A673 (cell line): Measurements from ENCODE around the gene EXOC2. TPM values are rescaled to one million over a fixed set of nuclear protein-coding genes. Genes with fewer than 3 reads are reported as not detected.

Experiments used
- BruUV-seq: library from RNA; stranded (reverse); fragments of 400-500 nt; replicated peaks from 2 replicates; lab custom pipeline; 2021; lab: Mats Ljungman, UMichigan
- CTCF ChIA-PET: fragments of 300-600 bp; sonication (Branson Sonifier 250); formaldehyde crosslinking; loops from one replicate; lab custom pipeline; 2022; ENCODE audit warnings: antibody characterized with exemption; lab: Charles Lee
- POLR2A ChIA-PET: fragments of 300-600 bp; sonication (Branson Sonifier 250); formaldehyde crosslinking; loops from one replicate; lab custom pipeline; 2022; ENCODE audit warnings: antibody characterized with exemption; ENCODE audit not compliant: low non-redundant PET; lab: Charles Lee
- DNase-seq: peaks from one replicate; pipeline ENCODE4 v3.0.0-alpha.2; 2015; ENCODE audit warnings: low spot score
- H3K27ac ChIP-seq: fragments of 200-600 bp; sonication (generic); 2 replicates; pipeline ENCODE4 v1.5.1; 2016; ENCODE audit warnings: mixed run types, low read depth, mild to moderate bottlenecking, mixed read lengths, antibody characterized with exemption, low read length; ENCODE audit not compliant: poor library complexity, severe bottlenecking
- H3K27me3 ChIP-seq: fragments of 200-600 bp; sonication (generic); replicated peaks from 2 replicates; pipeline ENCODE4 v1.6.1; 2017; ENCODE audit warnings: mixed run types, low read depth, mild to moderate bottlenecking, mixed read lengths, antibody characterized with exemption, low read length; ENCODE audit not compliant: insufficient read depth, poor library complexity
- H3K36me3 ChIP-seq: fragments of 200-600 bp; sonication (generic); 2 replicates; pipeline ENCODE4 v1.6.1; 2016; ENCODE audit warnings: mixed run types, mild to moderate bottlenecking, mixed read lengths, antibody characterized with exemption, low read length; ENCODE audit not compliant: insufficient read depth, poor library complexity, severe bottlenecking
- H3K4me1 ChIP-seq: fragments of 200-600 bp; sonication (generic); 2 replicates; pipeline ENCODE4 v1.6.1; 2017; ENCODE audit warnings: mixed run types, mild to moderate bottlenecking, mixed read lengths, antibody characterized with exemption, low read length; ENCODE audit not compliant: insufficient read depth, poor library complexity, severe bottlenecking
- H3K4me3 ChIP-seq: fragments of 200-600 bp; sonication (generic); 2 replicates; pipeline ENCODE4 v1.5.1; 2016; ENCODE audit warnings: low read depth, mixed run types, mild to moderate bottlenecking, mixed read lengths, low read length; ENCODE audit not compliant: poor library complexity, severe bottlenecking
- H3K9me3 ChIP-seq: fragments of 200-600 bp; sonication (generic); 2 replicates; pipeline ENCODE4 v1.6.1; 2016; ENCODE audit warnings: mixed run types, low read depth, mild to moderate bottlenecking, mixed read lengths, antibody characterized with exemption, low read length; ENCODE audit not compliant: poor library complexity, severe bottlenecking
- EZH2 ChIP-seq: fragments of 200-600 bp; sonication (generic); IDR thresholded peaks from 2 replicates; pipeline ENCODE4 v1.6.1; 2017; ENCODE audit warnings: borderline replicate concordance, low read depth, mild to moderate bottlenecking, mixed read lengths, antibody characterized with exemption, low read length; ENCODE audit not compliant: poor library complexity, severe bottlenecking
- intact Hi-C: fragments of 100-400 bp; cut with micrococcal nuclease; formaldehyde crosslinking; loops from one replicate; pipeline ENCODE4 v1.10.0; 2022; ENCODE audit not compliant: unreplicated experiment
- total RNA-seq: library from RNA; stranded (reverse); gene quantifications from 2 replicates; pipeline ENCODE4 v1.2.3, GENCODE V29; 2021
- TF ChIP-seq, protein P1 (sequence below): fragments of 300-800, 200-600 bp; sonication (generic); conservative IDR thresholded peaks from 2 replicates; pipeline ENCODE4 v1.5.1; 2017; ENCODE audit warnings: low read depth, mild to moderate bottlenecking, antibody characterized with exemption, low read length, moderate library complexity, mixed read lengths

EXOC2 gene
- total RNA-seq, 1 experiment from 2014 or later, result 22.4 TPM

DNA sequence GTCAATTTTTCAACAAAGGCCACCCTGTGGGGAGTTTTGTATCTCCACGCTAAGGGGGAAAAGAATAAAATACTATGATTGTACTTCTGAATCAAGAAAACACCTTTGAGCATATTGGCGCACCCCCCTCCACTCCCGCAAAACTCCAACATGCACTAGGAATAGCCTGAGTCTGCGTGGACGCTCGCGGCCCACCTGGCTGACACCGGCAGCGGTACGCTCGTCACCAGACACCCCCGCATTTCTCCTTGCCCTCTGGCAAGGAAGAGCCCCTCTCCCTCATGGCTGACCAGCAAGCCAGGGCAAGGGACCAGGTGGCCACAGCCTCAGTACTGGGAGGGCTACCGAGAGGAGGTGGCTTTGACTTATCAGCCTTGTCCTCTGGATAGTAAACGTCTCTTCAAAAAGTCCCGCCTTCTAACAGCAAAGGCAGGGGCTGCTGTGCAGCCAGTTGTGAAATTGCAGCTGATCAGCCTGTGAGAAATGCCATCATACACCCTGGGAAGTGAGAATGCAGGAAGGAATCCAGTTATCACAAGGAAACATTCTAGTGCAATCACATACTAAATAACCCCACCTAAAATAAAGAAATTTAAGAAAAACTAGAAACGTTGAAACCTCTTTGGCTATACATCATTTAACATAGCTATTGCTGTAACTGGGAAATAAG, 120.2 kb downstream of the EXOC2 start:
- CTCF ChIA-PET, result no interaction called here
- DNase-seq, result no peak
- H3K36me3 ChIP-seq, result no peaks in the 10 kb centered on the region
- intact Hi-C loops, result no loop called here
- H3K27ac ChIP-seq, result no peak overlapping the region
- POLR2A ChIA-PET, result no interaction called here
- no peak for TF ChIP-seq EZH2
- TF ChIP-seq, protein P1, sequence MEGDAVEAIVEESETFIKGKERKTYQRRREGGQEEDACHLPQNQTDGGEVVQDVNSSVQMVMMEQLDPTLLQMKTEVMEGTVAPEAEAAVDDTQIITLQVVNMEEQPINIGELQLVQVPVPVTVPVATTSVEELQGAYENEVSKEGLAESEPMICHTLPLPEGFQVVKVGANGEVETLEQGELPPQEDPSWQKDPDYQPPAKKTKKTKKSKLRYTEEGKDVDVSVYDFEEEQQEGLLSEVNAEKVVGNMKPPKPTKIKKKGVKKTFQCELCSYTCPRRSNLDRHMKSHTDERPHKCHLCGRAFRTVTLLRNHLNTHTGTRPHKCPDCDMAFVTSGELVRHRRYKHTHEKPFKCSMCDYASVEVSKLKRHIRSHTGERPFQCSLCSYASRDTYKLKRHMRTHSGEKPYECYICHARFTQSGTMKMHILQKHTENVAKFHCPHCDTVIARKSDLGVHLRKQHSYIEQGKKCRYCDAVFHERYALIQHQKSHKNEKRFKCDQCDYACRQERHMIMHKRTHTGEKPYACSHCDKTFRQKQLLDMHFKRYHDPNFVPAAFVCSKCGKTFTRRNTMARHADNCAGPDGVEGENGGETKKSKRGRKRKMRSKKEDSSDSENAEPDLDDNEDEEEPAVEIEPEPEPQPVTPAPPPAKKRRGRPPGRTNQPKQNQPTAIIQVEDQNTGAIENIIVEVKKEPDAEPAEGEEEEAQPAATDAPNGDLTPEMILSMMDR, result no peak
- H3K4me3 ChIP-seq, result no peak overlapping the region
- no peaks in the 10 kb centered on the region for H3K9me3 ChIP-seq
- no peaks in the 10 kb centered on the region for H3K27me3 ChIP-seq
- H3K4me1 ChIP-seq, result no peaks in the 10 kb centered on the region
- no TSS peak for BruUV-seq

DNA sequence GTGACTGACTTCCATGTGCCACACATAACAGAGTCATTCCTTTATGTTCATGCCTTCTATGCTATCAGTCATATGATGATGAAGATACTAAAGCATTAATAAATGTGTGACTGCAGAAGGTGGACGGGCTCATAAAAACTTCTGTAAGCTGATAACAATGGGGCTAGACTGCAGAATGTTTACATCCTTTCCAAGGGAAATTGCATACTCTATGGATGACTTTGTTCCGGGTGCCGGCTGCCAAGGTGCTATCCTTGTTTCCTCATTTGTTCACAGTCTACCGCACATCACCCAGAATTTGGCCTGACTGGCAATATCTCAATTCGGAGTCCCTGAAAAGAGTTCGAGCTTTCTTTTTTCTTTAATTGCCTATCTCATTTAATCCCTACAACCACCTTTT, 121.0 kb downstream of the EXOC2 start:
- no peak for TF ChIP-seq EZH2
- TF ChIP-seq, protein P1, result no peak
- no peaks in the 10 kb centered on the region for H3K27me3 ChIP-seq
- intact Hi-C loops, result no loop called here
- H3K9me3 ChIP-seq, result no peaks in the 10 kb centered on the region
- H3K36me3 ChIP-seq, result no peaks in the 10 kb centered on the region
- CTCF ChIA-PET, result no interaction called here
- BruUV-seq, result no TSS peak
- H3K4me3 ChIP-seq, result no peak overlapping the region
- no peak for DNase-seq
- POLR2A ChIA-PET, result no interaction called here
- no peaks in the 10 kb centered on the region for H3K4me1 ChIP-seq
- no peak overlapping the region for H3K27ac ChIP-seq

DNA sequence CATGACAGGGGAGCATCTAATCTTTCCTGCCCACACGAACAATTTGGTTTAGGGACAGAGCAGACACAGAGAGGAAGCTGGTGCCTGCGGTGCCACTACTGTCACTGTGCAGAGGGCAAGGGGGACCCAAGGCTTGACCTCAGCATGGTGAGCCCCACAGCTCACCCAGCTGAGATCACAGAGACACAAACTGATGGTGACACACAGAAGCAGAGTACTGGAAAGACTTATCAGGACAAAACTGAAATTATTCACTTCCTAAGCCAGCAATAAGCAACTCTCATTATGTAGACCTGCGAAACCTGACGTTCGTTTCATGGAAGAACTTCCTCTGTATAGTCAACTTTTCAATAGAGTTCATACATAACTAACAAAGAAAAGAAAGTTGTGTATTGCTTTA, 122.1 kb downstream of the EXOC2 start:
- DNase-seq, result no peak
- intact Hi-C loops, result no loop called here
- Histone ChIP-seq H3K4me3 (no peak overlapping the region), H3K27me3 (no peaks in the 10 kb centered on the region), H3K27ac (no peak overlapping the region), H3K36me3 (no peaks in the 10 kb centered on the region), H3K4me1 (no peaks in the 10 kb centered on the region), H3K9me3 (no peaks in the 10 kb centered on the region)
- POLR2A ChIA-PET, result no interaction called here
- CTCF ChIA-PET, result no interaction called here
- no peak for TF ChIP-seq EZH2
- TF ChIP-seq, protein P1, result no peak
- BruUV-seq, result no TSS peak
